ENCODE results near the gene TRABD2A. TPM values are rescaled to one million over a fixed set of nuclear protein-coding genes. Genes with fewer than 3 reads are reported as not detected.
A peak's percentile ranks its signal among the peaks of the same experiment; 100 is the strongest.

TRABD2A gene
- total and polyA plus RNA-seq, 9 of the 15 experiments (the other 6 are each of a cell fraction or from before 2014, with no cell fraction given), result 0.07 to 0.45 (median 0.25) TPM

- peak in 1 of 2 experiments; percentile 65; a peak in 3 of 4 replicates for TF ChIP-seq MNT (conservative IDR thresholded peaks at IDR 0.05)
- TF ChIP-seq NFE2 (IDR thresholded peaks at IDR 0.05; ENCODE audit: low read depth), result peak; percentile 28; the same call in 1 of the 2 replicates
- TF ChIP-seq CEBPG (CRISPR knock-in tag; IDR thresholded peaks at IDR 0.05), result peak; percentile 91
- peak; percentile 86 to 98 for TF ChIP-seq CEBPG (tag; conservative IDR thresholded peaks at IDR 0.05 in 1 of 2, IDR thresholded peaks at IDR 0.05 in 1 of 2)
- TF ChIP-seq CREM (IDR thresholded peaks at IDR 0.05; ENCODE audit: low read depth), result peak; percentile 72; the same call in 1 of the 2 replicates
- peak; percentile 62; the same call in 1 of the 2 replicates for TF ChIP-seq ZEB2 (IDR thresholded peaks at IDR 0.05)
- no peak for TF ChIP-seq NR2C2 (CRISPR knock-in tag; IDR thresholded peaks at IDR 0.05)
- peak; percentile 62; the same call in 1 of the 2 replicates for TF ChIP-seq NR2C2 (tag; IDR thresholded peaks at IDR 0.05)
- peak; percentile 88 for TF ChIP-seq ATF7 (IDR thresholded peaks at IDR 0.05)
- 0 out of 2 replicates have a peak, but pooled peaks have one; percentile 13 for TF ChIP-seq ZNF384 (IDR thresholded peaks at IDR 0.05; ENCODE audit: low read depth, low read length)
- 0 out of 2 replicates have a peak, but pooled peaks have one; percentile 28 for TF ChIP-seq ZNF263 (CRISPR knock-in tag; IDR thresholded peaks at IDR 0.05; ENCODE audit: borderline replicate concordance)
- TF ChIP-seq HDAC8 (tag; IDR thresholded peaks at IDR 0.05), result peak; percentile 33; the same call in 1 of the 2 replicates
- TF ChIP-seq FOXJ2 (tag; IDR thresholded peaks at IDR 0.05), result peak; percentile 82
- TF ChIP-seq ZNF639 (CRISPR knock-in tag; conservative IDR thresholded peaks at IDR 0.05 in 1 of 2, IDR thresholded peaks at IDR 0.05 in 1 of 2), result peak in 1 of 2 experiments; percentile 67; a peak in 2 of 4 replicates
- TF ChIP-seq ETV1 (tag; conservative IDR thresholded peaks at IDR 0.05; ENCODE audit: low read depth), result peak; percentile 97
- TF ChIP-seq MECOM (CRISPR knock-in tag; IDR thresholded peaks at IDR 0.05), result 0 out of 2 replicates have a peak, but pooled peaks have one; percentile 41
- TF ChIP-seq MXD1 (CRISPR knock-in tag; IDR thresholded peaks at IDR 0.05; ENCODE audit: borderline replicate concordance, poor library complexity, severe bottlenecking), result no peak
- TF ChIP-seq SMARCE1 (IDR thresholded peaks at IDR 0.05), result peak; percentile 77
- no peak for TF ChIP-seq HLTF (IDR thresholded peaks at IDR 0.05)
- TF ChIP-seq ZNF311 (CRISPR knock-in tag; IDR thresholded peaks at IDR 0.05), result 0 out of 2 replicates have a peak, but pooled peaks have one; percentile 4
- TF ChIP-seq PKNOX1 (IDR thresholded peaks at IDR 0.05), result peak; percentile 91
- peak; percentile 97 for TF ChIP-seq ETV5 (CRISPR knock-in tag; IDR thresholded peaks at IDR 0.05; ENCODE audit: low read depth)
- TF ChIP-seq ZSCAN32 (CRISPR knock-in tag; IDR thresholded peaks at IDR 0.05), result 0 out of 2 replicates have a peak, but pooled peaks have one; percentile 36
- no peak for TF ChIP-seq ZBED1 (IDR thresholded peaks at IDR 0.05)
- peak; percentile 75 for TF ChIP-seq NFIC (IDR thresholded peaks at IDR 0.05)
- peak; percentile 27; the same call in 1 of the 2 replicates for TF ChIP-seq POLR2A (conservative IDR thresholded peaks at IDR 0.05)
Measured at GRCh38 chr2:84919885-84920580, 39.1 kb upstream of the TRABD2A start (continued).
